ENCODE data around the gene INSRR. TPM values are rescaled to one million over a fixed set of nuclear protein-coding genes. Genes with fewer than 3 reads are reported as not detected.

INSRR gene
- total RNA-seq, 1 experiment from 2014 or later = not detected

- Mint-ChIP-seq H3K4me3 (ENCODE audit: unreplicated experiment) (no peak overlapping the region), H3K36me3 (ENCODE audit: insufficient read depth, unreplicated experiment) (no peaks in the 10 kb centered on the region), H3K27ac (ENCODE audit: low read depth, unreplicated experiment) (no peak overlapping the region), H3K4me1 (ENCODE audit: insufficient read depth, unreplicated experiment) (peaks cover 31% of the 10 kb centered on the region), H3K9me3 (ENCODE audit: unreplicated experiment) (no peaks in the 10 kb centered on the region), H3K27me3 (ENCODE audit: insufficient read depth, unreplicated experiment) (no peaks in the 10 kb centered on the region)
- CTCF ChIA-PET = interaction anchor here (0.6 to 12.4 kb wide), 13 partner anchors 13 to 241 kb away, joined by 3 to 114 read pairs (median 5); partner anchors contain the start of genes NTRK1 and PEAR1
- POLR2A ChIA-PET = interaction anchor here (0.6 kb wide), 1 partner anchor 20 kb away, joined by 3 read pairs; no protein-coding TSS in a partner anchor
- intact Hi-C loops (cut with micrococcal nuclease) = no loop called here
- no peak for DNase-seq (ENCODE audit: unreplicated experiment)
- no TSS peak for BruUV-seq (replicated peaks)
- TF ChIP-seq CTCF (IDR thresholded peaks at IDR 0.05; ENCODE audit: unreplicated experiment) = no peak
Measured at GRCh38 chr1:156808186-156809030, 50.5 kb downstream of the INSRR start.

- H3K4me3 Mint-ChIP-seq (ENCODE audit: unreplicated experiment) = no peak overlapping the region
- BruUV-seq (replicated peaks) = no TSS peak
- TF ChIP-seq CTCF (IDR thresholded peaks at IDR 0.05; ENCODE audit: unreplicated experiment) = no peak
- H3K36me3 Mint-ChIP-seq (ENCODE audit: insufficient read depth, unreplicated experiment) = peaks cover under 1% of the 10 kb centered on the region
- no peaks in the 10 kb centered on the region for H3K9me3 Mint-ChIP-seq (ENCODE audit: unreplicated experiment)
- no peaks in the 10 kb centered on the region for H3K27me3 Mint-ChIP-seq (ENCODE audit: insufficient read depth, unreplicated experiment)
- no peak for DNase-seq (ENCODE audit: unreplicated experiment)
- ChIA-PET POLR2A (interaction anchor here (2.3 kb wide), 1 partner anchor 10 kb away, joined by 7 read pairs; no protein-coding TSS in a partner anchor), CTCF (interaction anchor here (0.6 to 12.4 kb wide), 10 partner anchors 12 to 240 kb away, joined by 3 to 114 read pairs (median 5); partner anchors contain the start of gene PEAR1)
- H3K27ac Mint-ChIP-seq (ENCODE audit: low read depth, unreplicated experiment) = no peak overlapping the region
- intact Hi-C loops (cut with micrococcal nuclease) = no loop called here
- peaks cover 30% of the 10 kb centered on the region for H3K4me1 Mint-ChIP-seq (ENCODE audit: insufficient read depth, unreplicated experiment)
Measured at GRCh38 chr1:156807627-156808026, 51.3 kb downstream of the INSRR start.

GRCh38 chr1:156806512-156807440, 52.1 kb downstream of the INSRR start:
- Mint-ChIP-seq H3K27ac (ENCODE audit: low read depth, unreplicated experiment) (no peak overlapping the region), H3K4me1 (ENCODE audit: insufficient read depth, unreplicated experiment) (peaks cover 21% of the 10 kb centered on the region), H3K9me3 (ENCODE audit: unreplicated experiment) (no peaks in the 10 kb centered on the region), H3K36me3 (ENCODE audit: insufficient read depth, unreplicated experiment) (peaks cover 9% of the 10 kb centered on the region), H3K4me3 (ENCODE audit: unreplicated experiment) (no peak overlapping the region), H3K27me3 (ENCODE audit: insufficient read depth, unreplicated experiment) (no peaks in the 10 kb centered on the region)
- no TSS peak for BruUV-seq (replicated peaks)
- TF ChIP-seq CTCF (IDR thresholded peaks at IDR 0.05; ENCODE audit: unreplicated experiment) = no peak
- CTCF ChIA-PET = interaction anchor here (1.3 to 12.4 kb wide), 5 partner anchors 11 to 84 kb away, joined by 5 to 114 read pairs (median 26); partner anchors contain the start of gene PEAR1
- DNase-seq (ENCODE audit: unreplicated experiment) = no peak
- POLR2A ChIA-PET = interaction anchor here (0.7 to 2.3 kb wide), 2 partner anchors 9 to 12 kb away, joined by 3 to 7 read pairs; no protein-coding TSS in a partner anchor
- intact Hi-C loops (cut with micrococcal nuclease) = no loop called here
